ENCODE measurements around the gene ASB18.

The ASB18 gene

DNA sequence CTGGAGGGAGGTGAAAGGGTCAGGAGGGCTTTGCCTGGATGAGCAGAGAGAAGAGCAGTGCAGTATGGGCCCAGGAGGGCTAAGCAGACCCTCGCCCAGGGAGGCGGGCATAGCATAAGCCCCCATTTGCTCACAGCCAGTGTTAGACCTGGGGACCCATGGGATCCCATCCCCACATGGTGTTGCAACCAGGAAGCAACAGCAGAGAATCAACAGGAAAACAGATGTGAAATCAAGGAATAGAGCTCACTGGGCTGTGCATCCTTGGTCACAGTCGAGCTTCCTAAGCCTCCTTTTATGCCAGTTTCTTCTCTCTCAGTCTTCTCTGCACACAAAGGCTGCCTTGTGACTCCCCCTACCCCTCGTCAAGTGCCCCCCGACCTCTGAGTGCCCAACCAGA, 19.9 kb downstream of the ASB18 start:
- H3K9me3 ChIP-seq (ENCODE audit: control insufficient read depth, low read length): no peaks in the 10 kb centered on the region
- peaks cover 13% of the 10 kb centered on the region for H3K4me1 ChIP-seq (ENCODE audit: control insufficient read depth, insufficient read depth, low read length)
- H3K4me3 ChIP-seq (ENCODE audit: insufficient read depth, low read depth, low read length): no peak overlapping the region
- H3K36me3 ChIP-seq (ENCODE audit: control insufficient read depth, insufficient read depth, low read length): no peaks in the 10 kb centered on the region
- 89 to 91% methylated on average over 5 of the region's 5 CpGs for WGBS, 2 experiments
- H3K27ac ChIP-seq (ENCODE audit: insufficient read depth, low read depth, low read length, poor library complexity, severe bottlenecking): no peak overlapping the region
- no peaks in the 10 kb centered on the region for H3K27me3 ChIP-seq (ENCODE audit: control insufficient read depth, insufficient read depth, low read length, poor library complexity, severe bottlenecking)

DNA sequence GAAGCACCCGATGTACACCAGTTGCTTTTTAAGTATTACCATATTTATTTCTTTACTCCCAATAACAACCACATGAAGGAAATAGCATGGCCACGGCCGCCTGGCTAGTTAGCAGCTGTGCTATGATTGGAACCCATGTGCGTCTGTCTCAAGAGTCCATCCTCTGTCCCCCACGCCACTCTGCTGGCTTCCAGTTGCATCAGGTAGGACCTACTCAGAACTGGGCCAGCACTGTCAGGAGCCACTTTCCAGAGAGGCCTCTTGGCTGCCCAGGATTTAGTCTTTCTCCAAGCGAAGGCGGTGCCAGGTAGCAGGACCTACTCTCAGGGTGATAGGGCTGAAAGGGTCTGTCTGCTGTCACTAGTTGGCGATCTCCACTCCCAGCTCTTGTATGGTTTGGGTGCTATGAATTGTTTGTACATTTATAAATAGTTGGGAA, 22.1 kb downstream of the ASB18 start:
- peaks cover 13% of the 10 kb centered on the region for H3K4me1 ChIP-seq (ENCODE audit: control insufficient read depth, insufficient read depth, low read length)
- 94 to 97% methylated on average over 8 of the region's 8 CpGs for WGBS, 2 experiments
- H3K4me3 ChIP-seq (ENCODE audit: insufficient read depth, low read depth, low read length): no peak overlapping the region
- H3K9me3 ChIP-seq (ENCODE audit: control insufficient read depth, low read length): no peaks in the 10 kb centered on the region
- no peak overlapping the region for H3K27ac ChIP-seq (ENCODE audit: insufficient read depth, low read depth, low read length, poor library complexity, severe bottlenecking)
- no peaks in the 10 kb centered on the region for H3K36me3 ChIP-seq (ENCODE audit: control insufficient read depth, insufficient read depth, low read length)
- H3K27me3 ChIP-seq (ENCODE audit: control insufficient read depth, insufficient read depth, low read length, poor library complexity, severe bottlenecking): peaks cover 18% of the 10 kb centered on the region

DNA sequence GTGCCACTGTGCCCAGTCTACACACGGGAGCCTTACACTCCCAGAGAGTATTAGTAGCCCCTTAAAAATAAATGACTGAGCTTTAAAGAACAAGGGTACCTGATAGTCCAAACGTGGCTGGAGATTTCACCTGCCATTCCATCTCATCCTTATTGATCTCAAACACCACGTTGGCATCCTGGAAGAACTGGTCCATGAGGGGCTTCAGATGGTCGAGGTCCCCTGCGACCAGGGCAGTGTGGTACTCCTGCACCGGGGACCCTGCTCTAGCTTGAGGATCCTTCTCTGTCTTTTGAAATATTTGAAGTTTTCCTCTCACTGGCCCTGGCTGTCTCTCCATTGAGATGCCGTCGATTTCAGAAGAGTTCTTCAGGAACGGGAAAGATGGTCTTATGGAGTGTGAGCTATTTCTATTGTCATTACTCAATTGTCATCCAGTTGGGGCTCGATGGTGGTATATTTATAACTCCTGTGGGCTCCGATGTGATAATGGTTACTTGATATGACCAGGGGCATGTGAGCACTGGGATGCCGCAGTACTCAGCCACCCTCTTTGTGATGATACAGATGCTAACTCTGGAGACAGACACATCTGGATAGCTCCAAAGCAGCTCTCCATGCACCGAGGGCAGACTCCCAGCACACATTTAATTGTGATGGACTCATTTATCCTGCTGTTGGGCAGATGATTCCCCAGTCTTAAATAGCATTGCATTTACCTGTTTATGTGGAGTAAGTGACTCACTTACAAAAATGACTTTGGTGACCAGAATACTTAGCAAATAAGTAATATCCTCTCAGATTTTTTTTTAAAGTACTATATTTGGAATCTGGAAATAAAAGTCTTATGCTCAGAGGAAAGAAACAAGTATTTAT, 22.8 kb downstream of the ASB18 start:
- Histone ChIP-seq H3K36me3 (ENCODE audit: control insufficient read depth, insufficient read depth, low read length) (no peaks in the 10 kb centered on the region), H3K27ac (ENCODE audit: insufficient read depth, low read depth, low read length, poor library complexity, severe bottlenecking) (no peak overlapping the region), H3K4me3 (ENCODE audit: insufficient read depth, low read depth, low read length) (no peak overlapping the region), H3K27me3 (ENCODE audit: control insufficient read depth, insufficient read depth, low read length, poor library complexity, severe bottlenecking) (peaks cover 24% of the 10 kb centered on the region), H3K4me1 (ENCODE audit: control insufficient read depth, insufficient read depth, low read length) (peaks cover 13% of the 10 kb centered on the region), H3K9me3 (ENCODE audit: control insufficient read depth, low read length) (no peaks in the 10 kb centered on the region)
- 91 to 96% methylated on average over 13 of the region's 13 CpGs for WGBS, 2 experiments

DNA sequence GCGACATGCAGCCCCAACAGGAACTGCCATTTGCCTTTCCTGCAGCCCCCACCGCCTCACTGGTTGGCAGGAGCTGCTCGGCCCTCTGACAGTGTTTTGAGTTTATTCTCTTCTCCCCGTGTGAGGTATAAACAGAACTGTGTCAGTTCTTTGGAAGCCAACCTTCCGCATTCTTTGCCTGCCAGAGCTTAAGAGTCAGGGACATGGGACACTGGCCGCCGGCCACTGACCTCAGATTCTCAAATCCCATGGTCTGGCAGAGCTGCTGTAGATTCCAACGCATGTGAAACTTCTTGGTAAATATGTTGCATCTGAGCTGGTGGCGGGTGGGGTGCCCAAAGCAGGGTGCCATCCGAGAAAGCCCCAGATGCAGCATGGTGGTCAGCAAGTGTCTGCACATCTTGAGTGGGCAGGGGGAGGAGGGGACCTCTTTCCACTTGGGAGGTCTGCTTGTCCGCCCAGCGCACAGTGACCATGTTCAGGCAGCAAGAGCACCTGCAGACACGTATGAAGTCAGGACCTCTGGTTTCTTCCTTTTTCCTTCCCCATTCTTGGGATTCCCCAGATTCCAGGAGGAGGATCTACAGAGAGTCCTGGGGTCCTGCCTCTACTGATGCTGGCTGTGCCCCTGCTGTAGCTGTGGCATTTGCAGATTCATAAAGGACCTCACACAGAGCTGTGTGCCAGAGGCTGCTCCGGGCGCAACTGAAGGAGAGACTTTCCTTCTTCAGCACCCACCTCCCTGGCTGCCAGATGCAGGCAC, 23.8 kb downstream of the ASB18 start:
- WGBS, 2 experiments: 75% methylated on average over 15 of the region's 15 CpGs
- no peak overlapping the region for H3K4me3 ChIP-seq (ENCODE audit: insufficient read depth, low read depth, low read length)
- peaks cover 13% of the 10 kb centered on the region for H3K4me1 ChIP-seq (ENCODE audit: control insufficient read depth, insufficient read depth, low read length)
- H3K36me3 ChIP-seq (ENCODE audit: control insufficient read depth, insufficient read depth, low read length): no peaks in the 10 kb centered on the region
- H3K27ac ChIP-seq (ENCODE audit: insufficient read depth, low read depth, low read length, poor library complexity, severe bottlenecking): no peak overlapping the region
- H3K27me3 ChIP-seq (ENCODE audit: control insufficient read depth, insufficient read depth, low read length, poor library complexity, severe bottlenecking): peaks cover 35% of the 10 kb centered on the region
- H3K9me3 ChIP-seq (ENCODE audit: control insufficient read depth, low read length): no peaks in the 10 kb centered on the region

DNA sequence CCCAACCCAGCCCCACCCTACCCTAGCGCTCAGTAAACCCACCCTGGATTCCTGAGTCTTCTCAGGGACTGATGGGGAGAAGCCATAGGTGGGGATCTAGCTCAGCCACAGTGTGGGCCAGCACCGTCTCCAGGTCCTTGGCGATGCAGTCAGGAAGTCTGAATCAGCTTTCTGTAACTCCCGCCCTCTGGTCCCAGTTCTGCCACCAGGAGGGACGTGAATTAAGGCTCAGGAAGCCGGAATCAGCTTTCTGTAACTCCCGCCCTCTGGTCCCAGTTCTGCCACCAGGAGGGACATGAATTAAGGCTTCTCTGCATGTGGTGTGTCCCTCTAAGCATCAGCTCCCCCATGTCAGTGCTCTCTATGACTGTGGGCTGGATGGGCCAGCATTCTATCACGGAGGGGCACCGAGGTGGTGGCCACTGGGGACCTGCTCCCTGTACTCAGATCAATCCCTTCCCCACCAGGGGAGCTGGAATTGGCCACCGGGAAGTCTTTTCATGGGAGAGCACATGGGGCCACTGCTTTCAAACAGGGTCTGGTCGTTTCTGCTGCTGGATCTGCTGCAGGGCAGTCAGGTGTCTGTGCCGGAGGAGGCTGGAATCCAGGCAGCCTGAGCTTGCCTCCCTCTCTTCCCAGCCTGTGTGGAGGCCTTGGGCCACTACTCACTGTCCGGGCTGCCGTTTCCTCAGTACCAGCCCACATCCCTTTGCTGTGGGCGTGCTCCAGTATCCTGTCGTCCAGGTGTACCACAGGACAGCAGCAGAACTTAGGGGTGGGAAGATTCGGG, 24.7 kb downstream of the ASB18 start:
- H3K27me3 ChIP-seq (ENCODE audit: control insufficient read depth, insufficient read depth, low read length, poor library complexity, severe bottlenecking): peaks cover 43% of the 10 kb centered on the region
- H3K9me3 ChIP-seq (ENCODE audit: control insufficient read depth, low read length): no peaks in the 10 kb centered on the region
- no peak overlapping the region for H3K27ac ChIP-seq (ENCODE audit: insufficient read depth, low read depth, low read length, poor library complexity, severe bottlenecking)
- no peak overlapping the region for H3K4me3 ChIP-seq (ENCODE audit: insufficient read depth, low read depth, low read length)
- H3K4me1 ChIP-seq (ENCODE audit: control insufficient read depth, insufficient read depth, low read length): peaks cover 13% of the 10 kb centered on the region
- WGBS, 2 experiments: 73 to 74% methylated on average over 17 of the region's 17 CpGs
- H3K36me3 ChIP-seq (ENCODE audit: control insufficient read depth, insufficient read depth, low read length): no peaks in the 10 kb centered on the region

DNA sequence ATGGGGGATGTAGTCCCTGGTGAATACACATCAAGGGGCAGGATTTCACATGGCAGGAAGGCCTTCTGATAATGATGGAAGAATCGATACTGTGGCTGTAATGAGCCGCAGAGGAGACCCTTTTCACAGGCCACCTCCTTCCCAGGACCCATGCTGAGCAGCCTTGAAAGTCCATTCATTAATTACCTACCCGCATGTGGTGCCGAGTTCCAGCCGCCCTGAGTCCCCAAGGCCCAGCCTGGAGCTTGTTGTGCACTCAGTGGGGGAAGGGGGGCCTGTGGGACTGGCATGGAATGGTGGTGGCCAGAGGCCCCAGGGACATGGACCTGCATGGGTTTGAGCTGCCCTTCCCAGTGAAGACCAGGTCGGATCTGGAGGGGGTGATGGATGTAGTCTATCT, 25.5 kb downstream of the ASB18 start:
- peaks cover 13% of the 10 kb centered on the region for H3K4me1 ChIP-seq (ENCODE audit: control insufficient read depth, insufficient read depth, low read length)
- no peak overlapping the region for H3K27ac ChIP-seq (ENCODE audit: insufficient read depth, low read depth, low read length, poor library complexity, severe bottlenecking)
- WGBS, 2 experiments: 47 to 52% methylated on average over 6 of the region's 6 CpGs
- H3K27me3 ChIP-seq (ENCODE audit: control insufficient read depth, insufficient read depth, low read length, poor library complexity, severe bottlenecking): peaks cover 43% of the 10 kb centered on the region
- no peaks in the 10 kb centered on the region for H3K36me3 ChIP-seq (ENCODE audit: control insufficient read depth, insufficient read depth, low read length)
- no peak overlapping the region for H3K4me3 ChIP-seq (ENCODE audit: insufficient read depth, low read depth, low read length)
- H3K9me3 ChIP-seq (ENCODE audit: control insufficient read depth, low read length): no peaks in the 10 kb centered on the region

DNA sequence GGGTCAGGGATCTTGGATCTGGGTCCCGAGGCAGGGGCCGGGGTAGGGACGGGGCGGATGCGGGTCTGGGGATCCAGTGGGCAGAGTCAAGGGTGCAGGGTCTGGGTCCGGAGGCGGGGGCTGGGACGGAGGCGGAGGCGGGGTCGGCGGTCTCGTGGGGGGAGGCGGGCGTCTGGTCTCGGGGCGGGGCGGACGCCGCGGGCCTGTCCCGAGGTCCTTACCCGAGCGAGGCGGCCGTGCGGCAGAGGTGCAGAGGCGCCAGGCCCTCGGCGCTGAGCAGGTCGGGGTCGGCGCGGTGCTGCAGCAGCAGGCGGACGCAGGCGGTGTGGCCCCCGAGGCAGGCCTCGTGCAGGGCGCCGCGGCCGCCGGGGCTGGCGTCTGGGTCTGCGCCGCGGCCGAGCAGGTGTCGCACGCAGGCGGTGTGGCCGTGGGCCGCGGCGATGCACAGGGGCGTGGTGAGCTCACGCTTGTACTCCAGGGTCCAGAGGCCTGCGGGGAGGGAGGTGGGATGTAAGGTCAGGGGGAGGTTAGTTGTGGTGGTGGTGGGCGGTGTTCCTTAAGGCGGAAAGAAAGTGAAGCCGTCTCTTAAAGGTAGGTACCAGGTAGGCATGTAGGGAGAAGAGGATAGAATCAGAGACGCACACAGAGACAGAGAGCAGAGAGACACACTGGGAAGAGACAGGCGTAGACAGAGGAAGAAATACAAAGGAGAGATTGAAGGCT, 26.6 kb downstream of the ASB18 start:
- WGBS, 2 experiments: 13 to 14% methylated on average over 64 of the region's 64 CpGs
- Histone ChIP-seq H3K9me3 (ENCODE audit: control insufficient read depth, low read length) (no peaks in the 10 kb centered on the region), H3K4me3 (ENCODE audit: insufficient read depth, low read depth, low read length) (peak overlapping the region; percentile 6), H3K4me1 (ENCODE audit: control insufficient read depth, insufficient read depth, low read length) (peaks cover 13% of the 10 kb centered on the region), H3K27ac (ENCODE audit: insufficient read depth, low read depth, low read length, poor library complexity, severe bottlenecking) (no peak overlapping the region), H3K27me3 (ENCODE audit: control insufficient read depth, insufficient read depth, low read length, poor library complexity, severe bottlenecking) (peaks cover 43% of the 10 kb centered on the region), H3K36me3 (ENCODE audit: control insufficient read depth, insufficient read depth, low read length) (no peaks in the 10 kb centered on the region)

DNA sequence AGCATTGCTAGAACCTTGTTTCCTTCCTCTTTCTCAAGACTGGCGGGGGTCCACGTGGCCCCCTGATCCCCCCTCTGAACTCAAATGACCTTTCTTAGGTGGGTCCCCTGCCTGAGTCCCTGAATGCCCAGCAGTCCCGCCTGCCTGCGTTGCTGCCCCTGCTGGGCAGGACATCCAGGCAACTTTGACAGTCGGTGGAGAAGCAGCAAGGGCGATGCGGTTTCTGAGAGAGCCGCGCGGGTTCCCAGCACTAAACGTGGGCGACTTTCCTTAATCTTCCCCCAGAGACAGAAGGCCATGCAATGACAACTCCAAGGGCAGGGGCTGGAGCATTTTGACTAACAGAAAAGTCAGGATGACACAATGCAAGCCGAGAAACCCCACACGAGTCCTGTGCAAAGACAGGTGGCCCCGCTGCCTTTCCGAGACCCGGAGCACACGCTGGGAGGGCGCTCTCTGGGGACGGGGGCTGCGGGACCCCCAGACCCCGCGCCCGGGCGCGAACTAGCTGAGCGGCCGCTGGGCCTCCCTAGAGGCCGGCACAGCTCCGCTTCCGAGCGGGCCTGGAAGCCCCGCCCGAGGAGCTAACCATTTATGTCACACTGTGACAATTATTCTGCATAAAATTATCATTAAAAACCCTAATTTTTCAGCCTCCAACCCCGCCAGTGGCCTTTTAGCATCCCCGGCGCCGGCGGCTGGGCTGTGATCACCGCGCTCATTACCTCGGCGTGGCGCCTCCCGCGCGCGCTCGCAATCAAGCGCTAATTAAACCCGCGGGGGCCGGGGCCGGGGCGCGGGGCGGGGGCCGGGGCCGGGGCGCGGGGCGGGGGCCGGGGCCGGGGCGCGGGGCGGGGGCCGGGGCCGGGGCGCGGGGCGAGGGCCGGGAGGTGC, 27.4 kb downstream of the ASB18 start:
- H3K27me3 ChIP-seq (ENCODE audit: control insufficient read depth, insufficient read depth, low read length, poor library complexity, severe bottlenecking): peaks cover 43% of the 10 kb centered on the region
- H3K27ac ChIP-seq (ENCODE audit: insufficient read depth, low read depth, low read length, poor library complexity, severe bottlenecking): no peak overlapping the region
- WGBS, 2 experiments: 2% methylated on average over 73 of the region's 73 CpGs
- no peaks in the 10 kb centered on the region for H3K9me3 ChIP-seq (ENCODE audit: control insufficient read depth, low read length)
- H3K36me3 ChIP-seq (ENCODE audit: control insufficient read depth, insufficient read depth, low read length): no peaks in the 10 kb centered on the region
- peaks cover 13% of the 10 kb centered on the region for H3K4me1 ChIP-seq (ENCODE audit: control insufficient read depth, insufficient read depth, low read length)
- peak overlapping the region; percentile 22 for H3K4me3 ChIP-seq (ENCODE audit: insufficient read depth, low read depth, low read length)

DNA sequence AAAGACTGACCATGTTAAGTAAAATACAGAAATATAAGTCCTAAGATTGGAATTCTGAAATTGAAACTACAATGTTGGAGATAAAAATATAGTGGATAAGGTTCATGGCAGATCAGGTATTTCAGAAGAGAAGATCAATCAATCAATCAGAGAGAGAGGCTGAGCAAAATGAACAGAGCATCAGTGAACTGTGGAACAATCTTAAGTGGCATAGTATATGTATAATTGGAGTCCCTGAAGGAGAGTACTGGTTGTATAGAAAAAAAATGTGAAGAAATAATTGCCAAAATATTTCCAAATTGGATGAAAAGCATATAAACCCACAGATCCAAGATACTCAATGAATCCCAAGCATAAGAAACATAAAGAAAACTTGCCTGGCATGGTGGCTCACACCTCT, 35.0 kb downstream of the ASB18 start:
- Histone ChIP-seq H3K4me3 (ENCODE audit: insufficient read depth, low read depth, low read length) (no peak overlapping the region), H3K9me3 (ENCODE audit: control insufficient read depth, low read length) (peaks cover 3% of the 10 kb centered on the region), H3K27ac (ENCODE audit: insufficient read depth, low read depth, low read length, poor library complexity, severe bottlenecking) (no peak overlapping the region), H3K27me3 (ENCODE audit: control insufficient read depth, insufficient read depth, low read length, poor library complexity, severe bottlenecking) (no peaks in the 10 kb centered on the region), H3K36me3 (ENCODE audit: control insufficient read depth, insufficient read depth, low read length) (no peaks in the 10 kb centered on the region), H3K4me1 (ENCODE audit: control insufficient read depth, insufficient read depth, low read length) (no peaks in the 10 kb centered on the region)
